NCI-H187 (cell line): ENCODE measurements around the gene CD63.

Source experiments
- DNase-seq, 2 experiments: peaks; one replicate each; lab custom pipeline; 2025; lab: John Stamatoyannopoulos, UW

The CD63 gene

DNA sequence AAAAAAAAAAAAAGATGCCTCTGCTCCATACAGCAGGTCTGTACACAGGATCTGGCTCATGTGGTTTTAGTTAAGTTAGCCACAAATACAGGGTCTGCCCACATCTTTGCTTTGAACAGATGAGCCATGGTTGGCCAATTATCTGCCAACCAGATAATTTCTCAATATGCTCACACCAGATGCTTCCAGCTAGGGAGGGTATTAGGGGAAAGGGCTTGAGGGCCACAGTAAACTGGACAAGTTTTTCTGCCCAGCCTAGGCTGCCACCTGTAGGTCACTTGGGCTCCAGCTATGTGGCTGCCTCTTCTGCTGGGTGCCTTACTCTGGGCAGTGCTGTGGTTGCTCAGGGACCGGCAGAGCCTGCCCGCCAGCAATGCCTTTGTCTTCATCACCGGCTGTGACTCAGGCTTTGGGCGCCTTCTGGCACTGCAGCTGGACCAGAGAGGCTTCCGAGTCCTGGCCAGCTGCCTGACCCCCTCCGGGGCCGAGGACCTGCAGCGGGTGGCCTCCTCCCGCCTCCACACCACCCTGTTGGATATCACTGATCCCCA lies 7.8 kb downstream of the CD63 start:
- no peak for DNase-seq

DNA sequence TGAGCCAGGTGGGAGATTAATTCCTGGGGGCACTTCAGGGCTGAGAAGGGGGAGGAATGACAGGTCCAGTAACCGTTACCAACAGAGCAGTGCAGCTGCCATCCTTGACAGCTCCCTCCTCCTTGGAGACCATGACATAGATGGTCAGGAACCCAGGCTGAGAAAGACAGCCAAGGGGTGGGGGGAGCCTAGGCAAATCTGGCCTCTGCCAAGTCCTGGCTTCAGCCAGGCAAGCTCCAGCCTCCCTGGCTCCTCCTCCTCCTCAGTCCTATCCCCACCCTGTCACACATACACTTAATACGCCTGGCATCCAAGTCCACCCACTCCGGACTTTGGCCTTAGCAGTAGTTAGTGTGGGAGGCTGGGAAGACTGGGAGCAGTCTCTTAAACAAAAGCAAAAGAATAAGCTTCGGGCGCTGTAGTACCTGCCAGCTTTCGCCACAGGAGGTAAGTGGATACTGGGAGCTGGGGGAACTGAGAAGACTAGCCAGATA lies 8.7 kb downstream of the CD63 start, which contains the start of gene RDH5:
TSS of gene RDH5 (plus strand) at position 323 of the 494 bp plus-strand sequence. CDS start 792 bp downstream, outside the sequence.
- no peak for DNase-seq

DNA sequence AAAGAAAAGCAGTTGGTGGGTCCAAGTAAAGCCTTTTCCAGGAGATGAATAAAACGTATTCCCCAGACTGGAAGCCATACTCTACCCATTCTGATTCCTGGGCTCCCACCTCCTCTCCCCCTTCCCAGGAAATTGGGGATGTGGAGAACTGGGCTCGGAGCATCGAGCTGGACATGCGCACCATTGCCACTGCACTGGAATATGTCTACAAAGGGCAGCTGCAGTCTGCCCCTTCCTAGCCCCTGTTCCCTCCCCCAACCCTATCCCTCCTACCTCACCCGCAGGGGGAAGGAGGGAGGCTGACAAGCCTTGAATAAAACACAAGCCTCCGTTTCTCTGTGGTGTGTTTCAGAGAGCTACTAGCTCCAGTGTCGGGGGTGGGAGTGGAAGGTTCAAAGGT lies 9.4 kb downstream of the CD63 start:
- no peak for DNase-seq

DNA sequence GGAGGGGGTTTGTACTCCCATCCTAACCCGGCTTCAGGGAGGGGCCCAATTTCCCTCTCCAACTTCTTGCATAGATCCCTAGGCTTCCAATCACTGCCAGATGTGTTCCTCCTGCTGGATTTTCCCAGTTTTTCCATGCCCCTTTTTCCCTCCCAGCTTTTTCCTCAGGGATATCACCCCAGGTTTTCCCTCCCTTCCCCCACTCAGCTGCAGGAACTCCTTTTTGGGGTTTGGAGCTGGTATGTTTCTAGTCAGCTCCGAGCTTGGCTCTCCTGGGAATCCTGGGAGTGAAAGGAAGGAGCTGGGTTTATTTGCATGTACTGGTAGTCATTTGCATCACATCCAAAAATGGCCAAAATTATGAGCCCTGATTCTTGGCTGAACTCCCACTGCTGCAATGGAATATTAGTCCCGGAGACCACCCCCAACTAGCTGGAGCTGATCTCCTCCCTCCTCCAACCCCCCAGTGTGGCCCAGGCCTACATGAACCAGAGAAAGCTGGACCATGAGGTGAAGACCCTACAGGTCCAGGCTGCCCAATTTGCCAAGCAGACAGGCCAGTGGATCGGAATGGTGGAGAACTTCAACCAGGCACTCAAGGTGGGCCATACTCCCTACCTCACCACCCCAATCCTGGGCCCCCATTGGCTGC lies 10.1 kb downstream of the CD63 start:
- no peak for DNase-seq

DNA sequence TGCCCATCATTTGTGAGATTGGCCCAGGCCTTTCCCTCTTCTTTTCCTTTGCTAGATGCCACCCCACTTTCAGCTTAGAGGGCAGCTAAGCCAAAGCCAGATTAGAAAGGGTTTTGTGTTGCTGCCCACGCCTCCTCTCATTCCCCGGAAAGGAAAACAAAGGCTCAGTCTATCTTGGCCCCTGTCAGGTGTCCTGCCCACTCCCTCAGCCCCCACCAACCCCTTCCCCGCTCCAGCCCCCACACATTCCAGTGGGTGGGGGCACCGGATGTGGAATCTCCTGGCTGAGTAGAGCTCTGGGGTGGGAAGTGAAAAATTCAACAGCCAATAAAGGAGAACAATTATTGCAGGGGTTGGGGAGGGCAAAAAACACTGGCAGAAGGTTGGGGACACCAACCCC lies 10.8 kb downstream of the CD63 start:
- no peak for DNase-seq

DNA sequence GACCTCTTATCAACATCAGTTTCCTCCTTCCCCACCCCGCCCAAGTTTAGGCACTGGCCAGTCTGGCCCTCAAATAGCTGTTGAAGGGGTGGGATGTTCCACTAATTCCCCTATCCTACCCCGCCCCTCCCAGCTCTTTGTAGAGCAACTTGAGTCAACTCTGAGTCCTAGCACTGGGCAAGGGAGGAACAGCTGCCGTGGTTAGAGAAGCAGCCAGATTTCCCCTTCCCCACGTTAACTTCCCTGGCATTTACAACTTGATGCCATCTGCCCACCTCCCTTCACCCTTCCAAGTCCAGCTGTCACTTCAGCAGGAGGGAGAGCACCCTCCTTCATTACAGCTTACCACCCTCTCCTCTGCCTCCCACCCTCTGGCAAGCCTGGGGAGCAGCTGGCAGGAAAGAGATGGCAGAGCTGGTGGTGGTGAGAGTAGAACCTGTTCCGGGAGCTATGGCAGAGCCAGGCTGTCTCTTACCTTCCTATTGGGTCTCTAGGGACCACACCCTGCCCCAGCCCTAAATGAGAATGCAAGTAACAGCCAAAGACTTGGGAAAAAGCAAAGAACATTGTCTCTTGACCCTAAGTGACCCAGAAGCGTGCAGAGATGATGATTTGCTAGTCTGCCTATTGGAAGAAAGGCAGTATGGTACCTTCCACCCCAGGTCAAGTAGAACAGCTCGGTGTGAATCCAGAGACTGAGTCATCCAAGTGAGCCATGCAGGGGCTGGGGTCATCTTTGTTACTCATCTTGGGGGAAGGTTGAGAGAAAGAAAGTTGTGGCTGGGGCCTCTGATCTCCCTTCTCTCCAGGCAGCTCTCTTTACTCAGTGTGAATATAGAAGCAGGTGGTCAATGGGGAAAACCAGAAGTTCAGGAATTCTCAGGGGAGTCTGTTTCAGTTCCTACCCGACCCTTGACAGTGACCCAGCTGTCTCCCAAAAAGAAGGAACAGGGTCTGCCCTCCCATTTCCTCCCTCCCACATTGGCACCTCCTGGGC lies 11.5 kb downstream of the CD63 start:
- no peak for DNase-seq

DNA sequence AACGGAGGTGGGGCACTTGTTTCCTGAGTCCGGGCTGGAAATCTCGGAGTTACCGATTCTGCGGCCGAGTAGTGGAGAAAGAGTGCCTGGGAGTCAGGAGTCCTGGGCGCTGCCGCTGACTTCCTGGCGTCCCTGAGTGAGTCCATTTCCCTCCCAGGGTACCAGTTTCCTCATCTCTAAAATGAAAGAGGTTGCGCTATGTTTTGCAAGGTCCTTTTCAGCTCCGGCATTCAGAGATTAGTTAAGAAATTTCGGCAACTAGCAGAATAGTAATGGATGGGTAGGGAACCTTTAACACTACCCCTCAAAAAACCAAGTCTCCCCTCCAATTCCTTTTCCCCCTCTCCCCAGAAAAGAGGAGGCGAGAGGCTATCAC lies 12.2 kb downstream of the CD63 start:
- DNase-seq: no peak

DNA sequence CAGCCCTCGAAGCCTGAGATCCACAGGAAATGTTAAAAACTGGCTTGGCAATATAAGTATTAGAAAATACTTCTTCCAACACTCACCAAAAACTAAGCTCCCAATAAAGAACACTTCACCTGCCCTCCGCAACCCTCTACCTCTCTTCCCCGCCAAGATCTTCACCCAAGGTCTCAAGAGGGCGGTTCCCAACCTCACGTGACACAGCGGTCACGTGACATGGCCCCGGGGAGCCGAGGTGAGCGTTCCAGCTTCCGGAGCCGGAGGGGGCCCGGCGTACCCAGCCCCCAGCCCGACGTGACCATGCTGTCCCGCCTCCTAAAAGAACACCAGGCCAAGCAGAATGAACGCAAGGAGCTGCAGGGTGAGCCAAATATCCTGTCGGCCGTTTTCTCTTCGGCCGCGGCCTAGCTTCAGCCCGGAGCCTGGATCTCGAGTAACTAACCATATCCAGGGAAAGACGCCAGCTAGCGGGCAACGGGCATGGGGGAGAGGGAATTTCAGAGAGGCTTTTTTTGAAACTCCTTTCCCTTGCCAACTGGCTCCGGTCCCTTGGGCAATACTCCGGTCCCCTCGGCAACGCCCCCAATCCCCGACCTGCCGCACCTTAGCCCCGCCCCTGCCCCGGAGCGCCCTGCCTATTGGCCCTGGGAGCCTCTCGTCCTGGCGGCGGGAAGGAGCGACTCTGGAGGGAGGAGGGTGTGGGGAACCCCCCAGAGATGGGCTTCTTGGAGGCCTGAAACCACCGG lies 12.8 kb downstream of the CD63 start, which contains the start of gene BLOC1S1:
TSS of gene BLOC1S1 (plus strand) at position 214 of the 749 bp plus-strand sequence. CDS start at position 220, 6 bp downstream.
- DNase-seq: peak; percentile 92 to 95

DNA sequence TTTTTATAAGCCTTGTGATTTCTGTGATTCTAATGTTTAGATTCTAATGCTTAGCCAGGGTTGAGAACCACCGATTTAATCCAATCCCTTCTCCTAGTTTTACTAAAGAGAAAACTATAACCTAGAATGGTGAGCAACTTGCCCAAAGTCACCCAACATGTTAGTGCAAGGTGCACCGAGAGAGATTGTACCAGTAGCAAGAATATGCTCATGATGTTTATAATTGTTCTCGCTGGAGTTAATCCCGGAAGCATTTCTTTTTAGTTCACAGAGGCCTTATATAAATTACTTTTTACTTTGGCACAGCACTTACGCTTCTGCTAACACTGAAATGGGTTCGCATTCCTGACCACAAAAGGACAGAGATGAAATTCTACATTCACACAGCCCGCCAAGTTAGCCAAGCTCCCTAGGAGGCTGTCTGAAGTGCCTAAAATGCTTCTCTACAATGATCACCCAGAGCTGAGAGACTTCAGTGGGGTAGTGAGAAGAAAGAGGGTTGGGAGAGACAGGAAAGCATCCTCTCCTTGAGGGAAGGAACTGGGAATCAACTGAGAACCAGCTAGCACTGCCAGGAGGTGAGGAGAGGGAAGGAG lies 13.5 kb downstream of the CD63 start:
- no peak for DNase-seq

DNA sequence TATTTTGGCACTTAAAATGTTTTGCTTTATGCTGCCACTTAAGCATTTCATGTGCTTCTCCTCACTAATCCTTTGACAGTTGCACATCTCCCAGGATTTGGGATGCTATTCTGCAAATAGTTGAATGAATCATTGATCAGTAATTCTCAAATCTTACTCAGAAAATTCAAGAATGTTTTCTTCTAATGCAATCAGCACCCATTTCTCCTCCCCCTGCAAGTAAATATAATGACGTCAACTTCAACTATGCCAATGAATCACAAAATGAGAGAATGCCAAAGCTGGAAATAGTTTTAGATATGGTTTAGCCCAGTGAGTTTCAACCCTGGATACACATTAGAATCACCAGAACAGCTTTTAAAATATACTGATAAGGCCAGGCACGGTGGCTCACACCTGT lies 15.1 kb downstream of the CD63 start:
- no peak for DNase-seq

DNA sequence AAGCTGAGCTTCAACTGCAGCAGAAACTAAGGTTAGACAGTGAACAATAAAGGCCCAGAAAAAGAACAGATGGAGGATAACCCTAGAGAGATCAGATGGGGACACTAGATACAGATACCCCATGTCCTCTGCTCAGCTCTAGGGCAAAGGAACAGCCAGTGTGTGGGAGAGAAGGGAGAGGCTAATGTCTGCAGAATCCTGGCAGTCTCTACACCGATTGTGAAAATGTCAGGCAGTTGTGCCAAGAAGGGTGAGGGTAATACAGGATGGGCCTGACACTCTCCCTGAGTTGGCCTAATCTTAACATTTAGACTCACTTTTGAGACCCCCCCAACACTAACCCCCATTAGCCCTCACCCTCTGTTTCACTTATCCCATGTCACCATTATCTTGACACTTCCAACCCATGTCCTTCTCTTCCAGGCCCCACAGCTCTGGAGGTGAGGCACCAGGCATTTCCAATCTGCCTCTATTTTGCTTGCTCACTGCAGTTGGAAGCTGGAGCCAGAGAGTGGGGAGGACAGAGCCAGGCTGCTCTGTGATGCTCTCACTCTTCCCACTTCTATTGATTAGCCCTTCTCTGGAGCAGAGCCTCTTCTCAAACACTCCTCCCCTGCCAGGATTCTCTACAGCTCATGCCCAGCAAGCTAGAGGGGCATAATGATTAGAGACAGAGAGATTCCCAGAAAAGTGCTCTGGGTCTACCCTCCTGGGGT lies 16.0 kb downstream of the CD63 start:
- no peak for DNase-seq

DNA sequence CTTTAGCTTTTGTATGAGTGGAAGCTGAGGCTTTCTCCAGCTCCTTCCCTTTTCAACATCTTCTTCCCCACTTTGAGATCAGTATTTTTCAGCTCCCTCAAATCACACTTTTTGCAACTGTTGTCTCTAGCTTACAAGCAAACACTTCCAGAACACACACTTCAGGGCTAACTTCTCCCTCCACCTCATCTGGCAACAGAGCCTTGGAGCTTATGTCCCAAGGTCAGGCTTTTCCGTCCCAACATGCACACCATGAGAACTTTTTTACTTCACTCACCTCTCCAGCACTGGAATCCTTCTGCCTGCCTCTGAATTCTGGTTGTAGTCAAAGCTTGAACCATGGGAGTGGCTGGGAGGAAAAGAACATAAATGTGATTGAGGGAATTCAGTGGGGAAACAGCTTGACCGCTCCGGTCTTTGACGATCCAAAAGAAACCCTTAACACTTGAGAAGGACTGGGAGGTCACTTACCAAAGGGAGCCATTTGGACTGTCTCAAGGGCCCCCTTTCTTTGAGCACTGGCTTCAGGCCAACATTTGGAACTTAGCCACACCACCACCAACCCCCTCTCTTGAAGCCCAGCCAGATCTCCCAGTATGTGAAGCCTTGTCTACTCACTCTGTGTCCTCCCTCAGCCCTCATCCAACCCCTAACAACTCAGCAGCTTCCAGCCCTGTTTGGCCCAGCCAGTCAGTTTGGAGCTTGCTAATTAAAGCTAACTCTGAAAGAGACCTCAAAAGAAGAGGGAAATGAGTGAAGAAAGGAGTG lies 16.8 kb downstream of the CD63 start:
- DNase-seq: no peak

DNA sequence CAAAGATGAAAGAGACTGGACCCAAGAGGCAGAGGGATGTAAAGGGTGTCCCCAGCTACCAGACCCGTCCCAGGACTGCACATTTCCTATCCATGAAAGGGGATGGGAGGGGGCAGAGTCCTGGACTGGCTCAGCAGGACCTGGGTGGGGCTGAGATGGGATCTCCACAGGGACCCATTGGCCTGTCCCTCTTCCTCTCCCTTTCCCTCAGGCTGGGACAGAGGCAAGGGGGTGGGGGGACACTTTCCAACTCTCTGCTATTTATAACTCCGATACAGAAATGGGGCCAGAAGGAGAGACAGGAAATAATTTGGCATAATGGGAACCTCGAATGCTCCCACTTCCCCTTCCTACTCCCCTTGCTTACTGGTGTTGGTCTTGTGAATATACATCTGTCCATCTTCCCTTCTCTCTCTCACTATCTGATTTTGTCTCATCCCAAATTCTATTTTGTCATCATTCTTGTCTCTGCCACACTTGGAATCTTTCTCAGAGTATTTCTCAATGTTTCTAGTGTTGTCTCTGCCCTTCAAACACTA lies 20.0 kb downstream of the CD63 start:
- no peak for DNase-seq

DNA sequence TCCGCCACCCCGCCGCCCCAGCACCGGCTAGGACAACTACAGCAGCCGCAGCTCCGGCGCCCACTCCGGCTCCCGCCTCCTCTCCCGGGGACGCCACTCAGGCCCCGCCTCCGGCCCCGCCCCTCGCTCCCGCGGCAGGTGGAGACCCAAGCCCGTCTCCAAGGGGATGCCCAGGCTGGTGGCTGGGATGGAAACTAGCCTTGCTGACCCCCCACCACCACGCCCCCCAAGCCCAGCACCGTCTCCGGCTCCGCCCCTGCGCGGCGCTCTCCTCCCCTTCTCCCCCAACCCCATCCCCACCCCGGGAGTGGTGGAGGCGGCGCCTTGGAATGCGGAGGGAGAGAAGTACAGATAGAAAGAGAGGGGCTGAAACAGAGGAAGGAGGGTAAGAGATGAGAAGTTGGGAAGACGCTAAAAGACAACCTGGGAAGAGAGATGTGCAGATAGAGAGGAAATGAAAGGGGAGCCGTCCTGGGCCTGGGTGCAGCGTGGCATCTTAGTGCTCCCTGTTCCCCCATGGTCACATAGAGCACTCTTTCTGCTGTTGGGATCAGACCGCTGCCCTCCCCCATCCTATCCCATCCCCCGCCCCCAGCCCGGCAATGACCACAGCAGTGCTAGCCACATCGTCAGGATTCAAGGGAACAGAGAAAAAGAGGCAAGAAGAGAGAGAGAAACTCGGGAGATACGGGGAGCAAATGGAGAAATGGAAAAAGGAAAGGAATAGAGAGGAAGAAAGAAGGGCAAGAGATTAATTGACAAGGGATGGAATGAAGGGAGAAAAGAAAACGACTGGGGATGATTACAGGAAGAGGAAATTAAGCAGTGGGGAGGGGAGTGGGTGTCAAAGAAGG lies 20.7 kb downstream of the CD63 start, which contains the start of gene ITGA7:
TSS of gene ITGA7 (minus strand) at position 64 of the 854 bp plus-strand sequence. CDS start 222 bp downstream, outside the sequence.
- peak in 1 of 2 experiments; percentile 72 for DNase-seq

DNA sequence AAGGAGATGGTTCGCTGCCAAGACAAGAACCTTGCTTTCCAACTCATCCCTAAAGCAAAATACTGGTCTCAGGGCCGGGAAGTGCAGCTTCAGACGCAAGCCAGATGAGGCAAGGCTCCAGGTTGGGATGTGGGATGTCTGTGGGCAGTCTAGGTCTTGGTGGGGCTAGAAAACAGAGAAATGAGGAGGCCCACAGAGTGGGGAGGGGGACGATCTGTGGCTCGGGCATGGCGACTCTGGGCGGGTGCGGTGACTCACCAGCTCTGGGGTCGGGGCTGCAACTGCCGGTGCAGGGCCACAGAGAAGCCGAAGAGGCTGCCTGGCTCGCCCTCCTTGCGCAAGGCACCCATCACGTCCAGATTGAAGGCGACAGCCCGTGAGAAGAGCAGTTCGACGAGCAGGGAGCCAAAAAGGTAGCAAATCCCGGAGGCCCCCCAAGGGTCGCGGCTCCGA lies 21.6 kb downstream of the CD63 start:
- DNase-seq: no peak

DNA sequence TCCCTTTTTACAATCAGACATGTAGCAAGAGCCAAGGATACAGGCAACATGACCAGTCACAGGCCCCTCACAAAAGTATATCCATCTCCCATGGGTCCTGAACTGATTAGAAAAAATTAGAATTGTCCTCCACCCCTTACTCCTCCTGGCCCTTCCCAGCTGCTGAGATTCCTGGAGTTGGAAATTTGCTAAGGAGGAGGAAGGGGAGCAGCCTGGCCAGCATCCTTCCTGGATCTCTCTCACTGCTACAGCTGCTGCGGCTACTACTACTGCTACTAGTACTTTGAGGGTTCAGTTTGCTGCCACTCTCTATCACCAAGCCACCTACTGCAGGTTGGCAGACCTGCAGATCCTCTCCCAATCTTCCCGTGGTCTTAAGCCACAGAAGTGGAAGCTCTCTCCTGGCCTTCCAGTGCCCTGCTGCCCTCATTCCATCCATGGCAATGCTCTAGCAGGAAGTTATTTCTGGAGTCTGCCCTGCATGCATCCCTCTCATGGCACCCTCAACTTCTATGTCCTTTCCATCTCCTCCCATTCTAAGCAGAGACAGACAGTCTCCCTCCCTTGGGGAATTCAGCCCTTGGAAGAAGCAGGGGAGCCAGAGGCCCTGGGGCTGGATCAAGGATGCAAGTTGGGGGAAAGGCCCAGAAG lies 22.1 kb downstream of the CD63 start:
- DNase-seq: no peak

DNA sequence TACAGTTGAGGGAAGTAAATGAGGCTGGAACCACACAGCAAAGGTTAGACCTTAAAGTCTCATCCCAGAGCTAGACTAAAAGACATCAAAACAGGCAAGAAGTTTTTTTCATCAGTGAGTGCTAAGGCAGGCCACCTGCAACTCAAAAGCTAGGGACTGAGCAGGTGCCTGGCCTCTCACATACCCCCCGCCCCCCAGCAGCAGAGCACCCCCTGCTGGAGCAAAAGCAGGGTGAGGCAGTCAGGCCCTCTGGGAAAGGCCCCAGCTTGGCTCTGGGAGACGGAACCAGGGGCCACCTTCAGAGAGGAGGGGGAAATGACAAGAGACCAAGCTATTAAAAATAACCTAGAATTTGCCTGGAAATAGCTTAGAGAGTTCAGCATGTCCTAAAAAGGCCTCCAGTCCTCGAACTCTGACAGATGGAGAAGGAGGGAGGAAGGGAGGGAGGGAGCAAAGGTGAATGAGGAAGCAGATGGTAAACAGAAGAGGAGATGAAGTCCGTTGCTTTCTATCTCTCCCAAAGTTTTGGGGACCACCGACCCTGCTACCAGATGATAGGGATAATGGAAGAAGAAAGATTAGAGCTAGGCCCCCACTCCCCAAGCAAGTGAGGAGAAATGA lies 22.9 kb downstream of the CD63 start:
- DNase-seq: no peak
